HepG2 (cell line): ENCODE data around the gene CHDH. TPM values are rescaled to one million over a fixed set of nuclear protein-coding genes. Genes with fewer than 3 reads are reported as not detected.

ENCODE experiments used
- AKAP8 ChIP-seq: sonication (generic); formaldehyde crosslinking; IDR thresholded peaks from 2 replicates; pipeline ENCODE4 v1.5.1; 2020; ENCODE audit warnings: mild to moderate bottlenecking, missing genetic modification reagents
- FOXA1 ChIP-seq, 2 experiments: fragments of 450-650 bp in 1 of 2; sonication (generic) in 1 of 2; formaldehyde crosslinking in 1 of 2; IDR thresholded peaks; 2 replicates each; pipeline versions ENCODE4 v1.4.0 to v1.6.1; 2016 to 2020; ENCODE audit warnings: missing genetic modification reagents in 1 of 2
- FOXO1 ChIP-seq: sonication (generic); formaldehyde crosslinking; IDR thresholded peaks from 2 replicates; pipeline ENCODE4 v1.4.0; 2020; ENCODE audit warnings: missing genetic modification reagents
- KLF6 ChIP-seq: IDR thresholded peaks from 2 replicates; pipeline ENCODE4 v1.8.0; 2016; ENCODE audit warnings: missing biosample characterization, missing genetic modification reagents
- MYNN ChIP-seq: sonication (generic); formaldehyde crosslinking; IDR thresholded peaks from 2 replicates; pipeline ENCODE4 v1.4.0; 2020; ENCODE audit warnings: mild to moderate bottlenecking, low read depth, missing genetic modification reagents
- NFRKB ChIP-seq: fragments of 450-650 bp; IDR thresholded peaks from 2 replicates; pipeline ENCODE4 v1.6.1; 2017
- PAXIP1 ChIP-seq: sonication (generic); formaldehyde crosslinking; conservative IDR thresholded peaks from 2 replicates; pipeline ENCODE4 v1.4.0; 2020; ENCODE audit warnings: mild to moderate bottlenecking, missing genetic modification reagents, moderate library complexity
- ZNF282 ChIP-seq: fragments of 450-650 bp; IDR thresholded peaks from 2 replicates; pipeline ENCODE4 v1.6.1; 2018; ENCODE audit not compliant: partially characterized antibody
- polyA plus RNA-seq, 8 experiments: library from polyadenylated mRNA; depleted of rRNA in 3 of 8; stranded (reverse) in 7 of 8; unstranded in 1 of 8; fragments of >200 nt; fragmentation: Illumina TruSeq in 4 of 8; extraction: Trizol in 4 of 8; gene quantifications; 2 replicates each; pipeline versions ENCODE4 v1.2.1 to v1.2.3, GENCODE V29; 2011 to 2016; ENCODE audit warnings: low read depth in 4 of 8, missing spikeins in 1 of 8, mixed read lengths in 1 of 8; ENCODE audit not compliant: insufficient read depth in 1 of 8
- total RNA-seq, 5 experiments: library from RNA; depleted of rRNA; stranded (reverse); fragments of >200 nt; fragmentation: Illumina TruSeq; extraction: Trizol; gene quantifications; 2 replicates each; pipeline ENCODE4 v1.2.3, GENCODE V29; 2016; ENCODE audit warnings: low read depth in 1 of 5
- TF ChIP-seq, protein P1 (sequence below): IDR thresholded peaks from 2 replicates; pipeline ENCODE4 v1.6.1; 2018; ENCODE audit warnings: missing genetic modification reagents, mild to moderate bottlenecking, missing compliant biosample characterization
- TF ChIP-seq, protein P2 (sequence below): sonication (generic); formaldehyde crosslinking; IDR thresholded peaks from 2 replicates; pipeline ENCODE4 v1.4.0; 2020; ENCODE audit warnings: missing genetic modification reagents, borderline replicate concordance
- TF ChIP-seq, protein P3 (sequence below): sonication (generic); formaldehyde crosslinking; IDR thresholded peaks from 2 replicates; pipeline ENCODE4 v1.4.0; 2020; ENCODE audit warnings: missing genetic modification reagents

Gene CHDH
- total and polyA plus RNA-seq, 2 of the 13 experiments (the other 11 are each of a cell fraction or from before 2014, with no cell fraction given), result 28.1 to 48.9 TPM

- TF ChIP-seq PAXIP1 (CRISPR knock-in tag) (peak; percentile 85), FOXA1 (IDR thresholded peaks at IDR 0.05) (no peak), FOXA1 (CRISPR knock-in tag; IDR thresholded peaks at IDR 0.05) (0 out of 2 replicates have a peak, but pooled peaks have one; percentile 5), FOXO1 (peak; percentile 51; the same call in 1 of the 2 replicates), KLF6 (0 out of 2 replicates have a peak, but pooled peaks have one; percentile 43), NFRKB (no peak), ZNF282 (no peak), AKAP8 (no peak), MYNN (CRISPR knock-in tag) (no peak)
- TF ChIP-seq, protein P1, sequence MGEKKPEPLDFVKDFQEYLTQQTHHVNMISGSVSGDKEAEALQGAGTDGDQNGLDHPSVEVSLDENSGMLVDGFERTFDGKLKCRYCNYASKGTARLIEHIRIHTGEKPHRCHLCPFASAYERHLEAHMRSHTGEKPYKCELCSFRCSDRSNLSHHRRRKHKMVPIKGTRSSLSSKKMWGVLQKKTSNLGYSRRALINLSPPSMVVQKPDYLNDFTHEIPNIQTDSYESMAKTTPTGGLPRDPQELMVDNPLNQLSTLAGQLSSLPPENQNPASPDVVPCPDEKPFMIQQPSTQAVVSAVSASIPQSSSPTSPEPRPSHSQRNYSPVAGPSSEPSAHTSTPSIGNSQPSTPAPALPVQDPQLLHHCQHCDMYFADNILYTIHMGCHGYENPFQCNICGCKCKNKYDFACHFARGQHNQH (CRISPR knock-in tag), result 0 out of 2 replicates have a peak, but pooled peaks have one; percentile 20
- TF ChIP-seq, protein P2, sequence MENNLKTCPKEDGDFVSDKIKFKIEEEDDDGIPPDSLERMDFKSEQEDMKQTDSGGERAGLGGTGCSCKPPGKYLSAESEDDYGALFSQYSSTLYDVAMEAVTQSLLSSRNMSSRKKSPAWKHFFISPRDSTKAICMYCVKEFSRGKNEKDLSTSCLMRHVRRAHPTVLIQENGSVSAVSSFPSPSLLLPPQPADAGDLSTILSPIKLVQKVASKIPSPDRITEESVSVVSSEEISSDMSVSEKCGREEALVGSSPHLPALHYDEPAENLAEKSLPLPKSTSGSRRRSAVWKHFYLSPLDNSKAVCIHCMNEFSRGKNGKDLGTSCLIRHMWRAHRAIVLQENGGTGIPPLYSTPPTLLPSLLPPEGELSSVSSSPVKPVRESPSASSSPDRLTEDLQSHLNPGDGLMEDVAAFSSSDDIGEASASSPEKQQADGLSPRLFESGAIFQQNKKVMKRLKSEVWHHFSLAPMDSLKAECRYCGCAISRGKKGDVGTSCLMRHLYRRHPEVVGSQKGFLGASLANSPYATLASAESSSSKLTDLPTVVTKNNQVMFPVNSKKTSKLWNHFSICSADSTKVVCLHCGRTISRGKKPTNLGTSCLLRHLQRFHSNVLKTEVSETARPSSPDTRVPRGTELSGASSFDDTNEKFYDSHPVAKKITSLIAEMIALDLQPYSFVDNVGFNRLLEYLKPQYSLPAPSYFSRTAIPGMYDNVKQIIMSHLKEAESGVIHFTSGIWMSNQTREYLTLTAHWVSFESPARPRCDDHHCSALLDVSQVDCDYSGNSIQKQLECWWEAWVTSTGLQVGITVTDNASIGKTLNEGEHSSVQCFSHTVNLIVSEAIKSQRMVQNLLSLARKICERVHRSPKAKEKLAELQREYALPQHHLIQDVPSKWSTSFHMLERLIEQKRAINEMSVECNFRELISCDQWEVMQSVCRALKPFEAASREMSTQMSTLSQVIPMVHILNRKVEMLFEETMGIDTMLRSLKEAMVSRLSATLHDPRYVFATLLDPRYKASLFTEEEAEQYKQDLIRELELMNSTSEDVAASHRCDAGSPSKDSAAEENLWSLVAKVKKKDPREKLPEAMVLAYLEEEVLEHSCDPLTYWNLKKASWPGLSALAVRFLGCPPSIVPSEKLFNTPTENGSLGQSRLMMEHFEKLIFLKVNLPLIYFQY (CRISPR knock-in tag), result 0 out of 2 replicates have a peak, but pooled peaks have one; percentile 45
- TF ChIP-seq, protein P3, sequence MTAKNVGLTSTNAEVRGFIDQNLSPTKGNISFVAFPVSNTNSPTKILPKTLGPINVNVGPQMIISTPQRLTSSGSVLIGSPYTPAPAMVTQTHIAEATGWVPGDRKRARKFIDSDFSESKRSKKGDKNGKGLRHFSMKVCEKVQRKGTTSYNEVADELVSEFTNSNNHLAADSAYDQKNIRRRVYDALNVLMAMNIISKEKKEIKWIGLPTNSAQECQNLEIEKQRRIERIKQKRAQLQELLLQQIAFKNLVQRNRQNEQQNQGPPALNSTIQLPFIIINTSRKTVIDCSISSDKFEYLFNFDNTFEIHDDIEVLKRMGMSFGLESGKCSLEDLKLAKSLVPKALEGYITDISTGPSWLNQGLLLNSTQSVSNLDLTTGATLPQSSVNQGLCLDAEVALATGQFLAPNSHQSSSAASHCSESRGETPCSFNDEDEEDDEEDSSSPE (CRISPR knock-in tag), result 0 out of 2 replicates have a peak, but pooled peaks have one; percentile 17
These were observed 27.7 kb downstream of the CHDH start (continued) for GRCh38 chr3:53818221-53819162.
